Left cardiac atrium (tissue), 4 donors: ENCODE results near the gene THAP11. TPM values are rescaled to one million over a fixed set of nuclear protein-coding genes. Genes with fewer than 3 reads are reported as not detected.

Experiments
- ATAC-seq, 2 donors: fragments of 200-7000 bp; cut with Tn5 transposase; one replicate each; pipeline ENCODE4 v1.9.1; 2020; ENCODE audit warnings: mild to moderate bottlenecking in 2 of 2, moderate library complexity in 2 of 2
- DNase-seq: peaks from one replicate; pipeline ENCODE4 v3.0.0-alpha.2; 2020
- intact Hi-C, 2 donors: fragments of 100-400 bp; cut with DNase I; formaldehyde crosslinking; loops; one replicate each; pipeline versions ENCODE4 v1.14.1 to v1.15.1; 2022 to 2023
- long read RNA-seq: library from polyadenylated mRNA; unstranded; transcript quantifications from one replicate; pipeline ENCODE4 v2.0.0, GENCODE V29; 2021
- total RNA-seq, 2 donors: library from RNA; stranded (reverse); fragmentation: NEBNext Ultra II Directional; extraction: Animal tissue kit (Norgen Biotek cat#: 25700); gene quantifications; one replicate each; pipeline ENCODE4 v1.2.1, GENCODE V29; 2021
- donor health status: DM: no; HTN: yes; CAD: no.
- donor health status: DM: no; HTN: yes; CAD: no; lungs with severe emphysema.
- donor health status: DM: yes; HTN: yes; CAD: no.
- donor health status: Dilated cardiomyopathy.

Gene THAP11
- 10 to 100 TPM; 24.5 to 24.7 TPM for total RNA-seq
- long read RNA-seq, transcript THAP11-201 (1 exons, 2,114 nt): major isoform, 10 of 10 reads
- long read RNA-seq, partial matches to known transcripts: 0 of 10 reads
- long read RNA-seq, other reads (novel, unspliced or antisense): 0 of 10 reads

DNA sequence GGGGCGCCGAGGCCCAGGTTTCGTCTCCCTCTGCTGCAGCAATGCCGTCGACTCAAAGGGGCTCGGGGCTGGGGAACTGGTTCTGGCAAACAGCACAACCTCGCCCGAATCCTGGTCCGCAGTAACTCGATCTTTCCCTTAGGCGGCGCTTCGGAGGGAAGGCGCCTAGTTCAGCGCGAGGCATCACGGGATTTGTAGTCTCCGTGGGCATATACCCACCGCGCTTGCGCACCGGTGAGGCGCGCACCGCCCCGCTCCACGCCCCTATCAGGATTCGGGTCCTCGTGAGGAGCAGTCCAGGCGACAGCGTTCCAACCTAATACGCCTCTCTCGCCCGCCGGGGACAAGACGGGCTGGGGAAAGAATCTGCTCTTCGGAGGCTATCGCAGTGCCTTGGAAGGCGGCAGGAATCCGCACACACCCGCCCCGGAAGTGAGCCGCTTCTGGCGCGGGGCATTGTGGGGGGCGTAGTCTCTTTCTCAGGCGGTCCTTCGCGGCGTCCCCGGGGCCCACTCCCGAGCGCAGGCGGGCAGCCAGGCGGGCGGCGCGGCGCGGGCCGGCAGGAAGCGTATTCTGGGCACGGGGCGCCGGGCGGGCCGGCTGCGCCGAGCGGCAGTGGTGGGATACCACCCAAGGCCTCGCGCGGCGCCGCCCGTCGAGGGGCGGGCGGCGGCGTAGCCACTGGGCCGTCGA, at the start of gene THAP11:
Gene THAP11 (plus strand): TSS at position 505 of the 693 bp plus-strand sequence. CDS start 235 bp downstream, outside the sequence.
- intact Hi-C loops: no loop called here
- peak; percentile 94 for DNase-seq
- peak; percentile 76 to 77 for ATAC-seq

DNA sequence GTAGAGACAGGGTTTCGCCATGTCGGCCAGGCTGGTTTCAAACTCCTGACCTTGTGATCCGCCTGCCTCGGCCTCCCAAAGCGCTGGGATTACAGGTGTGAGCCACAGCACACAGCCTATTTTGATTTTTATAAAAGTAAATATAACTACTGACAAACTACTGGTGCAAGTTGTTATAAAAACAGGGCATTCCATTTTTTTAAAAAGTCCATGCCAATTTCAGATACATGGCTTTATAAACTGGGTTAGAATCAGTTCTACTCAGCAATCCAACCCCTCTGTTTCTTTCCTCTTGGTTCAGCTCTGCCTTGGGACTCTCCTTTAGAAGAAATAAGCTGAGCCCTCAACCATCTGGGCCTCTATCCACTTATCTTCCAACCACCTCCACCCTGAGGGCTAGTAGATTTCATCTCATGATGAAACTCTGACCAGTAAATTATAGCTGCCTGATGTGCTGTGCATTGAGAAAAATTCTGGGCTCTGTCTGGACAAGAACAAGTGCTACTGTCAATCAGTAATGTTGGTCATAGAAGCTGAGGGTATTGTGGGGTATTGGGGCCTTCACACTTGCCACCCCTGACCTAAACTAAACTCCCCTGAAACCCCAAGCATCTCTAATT, 45.9 kb upstream of the THAP11 start:
- ATAC-seq (no peak), DNase-seq (no peak)
- intact Hi-C loops: no loop called here

DNA sequence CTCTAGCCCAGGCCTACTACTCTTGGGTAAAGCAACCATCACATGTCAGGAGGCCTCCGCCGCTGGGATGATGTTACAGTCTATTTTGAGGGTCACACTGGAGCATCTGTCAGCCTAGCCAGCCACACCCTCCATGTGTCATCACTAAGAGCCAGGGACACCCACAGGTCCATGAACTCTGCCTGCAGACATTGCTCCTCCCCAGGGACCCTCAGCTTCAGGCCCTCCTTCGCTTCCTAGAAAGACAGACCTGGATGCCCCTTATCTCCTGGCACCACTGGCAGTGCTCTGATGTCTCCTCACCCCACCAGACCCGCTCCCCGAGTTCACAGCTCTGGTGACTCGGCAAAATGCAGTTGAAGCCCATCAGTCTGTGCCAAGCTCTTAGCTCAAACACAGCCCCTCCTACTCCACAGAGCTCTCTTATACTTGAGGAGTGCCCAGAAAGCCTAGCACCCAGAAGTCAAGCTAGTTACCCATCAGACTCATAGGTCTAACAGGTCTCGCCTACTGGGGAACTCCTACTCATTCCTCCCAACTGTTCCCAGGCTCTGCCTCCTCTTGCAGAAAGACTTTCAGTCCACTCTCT, 41.7 kb upstream of the THAP11 start:
- intact Hi-C loops: no loop called here
- DNase-seq (peak; percentile 52), ATAC-seq (peak; percentile 87 to 91)

DNA sequence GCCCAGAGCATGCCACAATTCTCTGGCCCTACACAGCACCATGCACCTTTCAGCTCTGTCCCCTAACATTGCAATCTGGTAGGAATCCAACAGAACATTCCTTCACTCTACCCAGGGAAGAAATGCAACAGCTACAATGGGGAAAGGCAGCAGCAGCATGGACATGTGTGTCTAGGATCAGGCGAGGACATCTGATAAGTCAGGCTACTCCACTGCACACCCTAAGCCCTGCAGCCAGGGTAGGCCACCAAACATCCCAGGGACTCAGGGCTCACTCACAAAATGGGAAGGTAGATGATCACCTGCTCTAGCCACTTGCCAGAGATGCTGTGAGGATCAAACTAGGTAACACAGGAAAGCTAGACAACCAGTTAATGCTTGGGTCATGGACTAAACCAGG, 40.9 kb upstream of the THAP11 start:
- no peak for DNase-seq
- ATAC-seq: no peak
- intact Hi-C loops: no loop called here

DNA sequence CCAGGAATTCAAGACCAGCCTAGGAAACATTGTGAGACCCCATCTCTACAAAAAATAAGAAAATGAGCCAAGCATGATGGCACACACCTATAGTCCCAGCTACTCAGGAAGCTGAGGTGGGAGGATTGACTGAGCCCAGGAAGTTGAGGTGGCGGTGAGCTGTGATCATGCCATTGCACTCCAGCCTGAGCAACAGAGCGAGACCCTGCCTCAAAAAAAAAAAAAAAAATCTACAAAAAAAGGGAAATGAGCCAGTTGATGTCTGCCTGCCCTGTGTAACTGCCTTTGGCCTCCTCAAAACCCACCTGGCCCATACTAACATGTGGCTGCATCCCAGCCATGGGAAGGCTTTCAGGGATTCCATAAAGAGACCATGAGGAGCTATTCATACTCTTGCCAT, 40.2 kb upstream of the THAP11 start:
- intact Hi-C loops: no loop called here
- no peak for DNase-seq
- ATAC-seq: no peak

DNA sequence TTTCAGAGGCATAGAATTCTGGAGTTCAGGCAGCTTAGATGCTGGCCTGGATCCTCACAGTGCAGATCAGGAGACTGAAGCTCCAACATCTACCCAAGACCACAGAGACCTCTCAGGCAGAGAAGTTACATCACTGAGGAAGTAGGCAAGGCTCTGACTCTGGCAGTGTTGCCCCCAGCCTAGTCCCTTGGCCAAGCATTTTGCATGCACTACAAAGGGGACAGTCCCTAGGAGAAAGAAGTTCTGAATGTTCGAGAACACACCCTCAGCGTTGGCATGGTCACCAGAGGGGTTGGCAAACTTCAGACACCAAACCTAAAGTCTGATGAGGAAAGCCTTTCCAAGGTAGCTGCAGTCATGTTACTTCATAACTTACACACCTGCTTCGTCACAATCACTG, 38.2 kb upstream of the THAP11 start:
- DNase-seq (no peak), ATAC-seq (no peak)
- intact Hi-C loops: no loop called here

DNA sequence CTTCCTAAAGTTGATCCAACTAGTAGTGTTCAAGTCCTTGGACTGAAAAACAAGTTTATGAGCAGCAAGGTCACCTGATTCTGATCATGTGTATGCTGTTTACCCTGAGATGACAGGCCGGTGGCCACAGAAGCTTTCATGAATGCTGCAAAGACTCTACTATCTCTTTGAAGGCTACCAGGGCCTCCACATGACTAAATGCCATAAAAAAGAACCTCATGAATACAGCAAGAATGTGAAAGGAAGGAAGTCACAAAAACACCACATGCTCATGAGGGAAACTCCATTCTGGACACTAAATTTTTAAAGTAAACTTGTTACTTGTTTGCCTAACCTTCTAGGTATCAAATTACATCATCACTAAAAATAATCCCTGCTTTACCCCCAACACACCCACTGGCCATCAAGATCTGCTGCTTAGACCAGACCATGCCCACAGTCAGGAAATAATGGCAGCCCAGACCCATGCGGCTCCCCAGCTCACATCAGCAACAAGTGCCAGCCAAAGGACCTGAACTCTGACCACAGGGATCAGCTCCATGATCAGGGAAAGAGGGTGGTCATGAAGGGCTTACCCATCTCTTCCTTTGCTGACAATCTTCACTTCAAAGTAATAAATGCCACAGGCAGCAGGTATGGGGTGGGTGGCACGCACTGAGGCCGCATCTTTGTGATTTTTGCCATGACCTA, 37.1 kb upstream of the THAP11 start:
- intact Hi-C loops: loop anchor here in 1 of 2 donors (5.0 kb wide), 1 partner anchor 133 kb away; no protein-coding TSS in a partner anchor
- no peak for DNase-seq
- no peak for ATAC-seq

DNA sequence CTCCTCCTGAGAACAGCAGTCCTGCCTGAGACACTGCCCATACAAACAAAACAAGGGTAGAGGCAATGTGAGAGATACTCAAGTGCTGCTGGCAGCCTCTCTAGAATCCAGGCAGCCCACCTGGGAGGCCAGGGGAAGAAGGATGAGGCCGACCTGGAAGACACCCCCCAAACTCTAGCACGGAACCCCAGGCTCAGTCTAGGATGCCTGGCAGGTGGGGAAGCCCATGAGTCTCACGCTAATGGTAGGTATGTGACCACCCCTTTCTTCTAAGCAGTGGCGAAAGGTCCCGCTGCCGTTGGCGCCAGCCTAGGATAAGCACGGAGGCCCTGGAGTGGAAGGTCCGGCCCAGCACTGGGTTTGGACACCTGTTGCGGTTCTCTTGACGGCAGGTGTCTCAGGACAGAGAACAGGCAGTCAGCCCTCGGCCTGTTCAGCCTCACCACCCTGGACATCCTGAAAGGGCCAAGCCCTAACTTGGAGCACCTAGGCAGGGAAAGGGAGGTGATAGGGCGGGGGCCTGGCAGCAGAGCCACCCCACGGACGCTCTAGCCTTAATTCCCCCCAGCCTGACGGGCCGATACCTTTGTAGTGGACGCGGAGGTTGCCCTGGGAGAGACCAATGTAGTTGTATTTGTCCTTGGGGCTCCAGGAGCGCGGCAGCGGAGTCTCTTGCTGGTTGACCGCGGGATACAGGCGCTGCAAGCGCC, 36.2 kb upstream of the THAP11 start:
- intact Hi-C loops: loop anchor here in 1 of 2 donors (5.0 kb wide), 1 partner anchor 134 kb away; no protein-coding TSS in a partner anchor
- ATAC-seq (peak in 1 of 2 donors; percentile 9), DNase-seq (peak; percentile 30)

DNA sequence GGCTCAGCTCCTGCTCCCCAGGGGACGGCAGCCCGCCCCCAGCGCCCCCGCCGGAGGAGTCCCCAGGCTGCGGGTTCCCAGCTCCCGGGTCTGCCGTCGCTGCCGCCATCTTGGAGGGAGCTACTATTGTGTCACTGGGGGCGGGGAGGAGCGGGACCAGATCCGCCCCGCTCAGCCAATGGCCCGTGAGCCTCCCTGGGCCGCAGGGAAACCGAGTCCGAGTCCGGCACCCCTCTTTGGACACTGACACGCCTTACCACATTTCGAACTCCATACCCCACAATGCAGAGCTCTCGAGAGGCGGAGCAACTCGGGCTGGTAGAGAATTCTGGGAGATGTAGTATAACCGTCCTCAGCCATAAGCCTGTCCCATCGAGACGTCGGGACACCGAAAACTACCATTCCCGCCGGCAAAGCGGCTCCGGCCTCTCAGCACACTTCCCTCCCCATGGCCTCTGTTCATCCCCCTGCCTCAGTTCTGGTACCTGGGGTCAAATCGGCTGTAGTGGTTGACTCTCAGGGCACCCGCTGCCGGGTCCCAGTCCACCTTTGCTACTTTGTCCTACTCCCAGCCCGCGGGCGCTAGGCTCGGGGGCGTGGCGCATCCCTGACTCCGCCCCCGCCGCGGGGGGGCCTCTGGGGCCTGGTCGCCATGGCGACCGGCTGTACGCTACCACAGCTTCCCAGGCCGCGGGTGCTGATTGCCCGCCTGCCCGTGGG, 35.5 kb upstream of the THAP11 start, which contains the start of the genes RANBP10 and TSNAXIP1:
Gene RANBP10 (minus strand): TSS at position 133 of the 720 bp plus-strand sequence. CDS start 24 bp downstream, at position 109.
Gene TSNAXIP1 (plus strand): TSS at position 462 of the 720 bp plus-strand sequence. CDS start 261 bp downstream, outside the sequence.
- peak; percentile 98 for DNase-seq
- intact Hi-C loops: loop anchor here in 1 of 2 donors (5.0 kb wide), 1 partner anchor 134 kb away; no protein-coding TSS in a partner anchor
- peak; percentile 98 for ATAC-seq

DNA sequence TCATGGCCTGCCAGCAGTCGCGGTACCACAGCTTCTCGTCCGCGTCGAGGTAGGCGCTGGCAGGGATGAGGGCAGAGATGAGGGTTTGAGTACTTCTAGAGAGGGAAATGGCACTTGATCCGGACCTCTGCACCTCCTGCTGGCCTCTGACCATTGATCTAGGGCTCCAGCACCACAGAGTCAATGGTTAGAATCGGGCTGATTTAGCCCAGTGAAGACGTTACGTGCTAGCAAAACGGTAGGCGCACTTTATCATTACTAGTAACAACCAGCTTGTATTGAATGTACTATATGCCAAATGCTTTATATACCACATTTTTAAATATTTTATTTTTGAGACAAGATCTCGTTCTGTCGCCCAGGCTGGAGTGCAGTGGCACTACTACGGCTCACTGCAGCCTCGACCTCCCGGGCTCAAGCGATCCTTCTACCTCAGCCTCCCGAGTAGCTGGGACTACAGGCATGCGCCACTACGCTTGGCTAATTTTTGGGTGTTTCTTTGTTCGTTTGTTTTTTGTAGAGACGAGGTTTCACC, 34.9 kb upstream of the THAP11 start:
- ATAC-seq (no peak), DNase-seq (no peak)
- intact Hi-C loops: loop anchor here in 1 of 2 donors (5.0 kb wide), 1 partner anchor 135 kb away; no protein-coding TSS in a partner anchor

DNA sequence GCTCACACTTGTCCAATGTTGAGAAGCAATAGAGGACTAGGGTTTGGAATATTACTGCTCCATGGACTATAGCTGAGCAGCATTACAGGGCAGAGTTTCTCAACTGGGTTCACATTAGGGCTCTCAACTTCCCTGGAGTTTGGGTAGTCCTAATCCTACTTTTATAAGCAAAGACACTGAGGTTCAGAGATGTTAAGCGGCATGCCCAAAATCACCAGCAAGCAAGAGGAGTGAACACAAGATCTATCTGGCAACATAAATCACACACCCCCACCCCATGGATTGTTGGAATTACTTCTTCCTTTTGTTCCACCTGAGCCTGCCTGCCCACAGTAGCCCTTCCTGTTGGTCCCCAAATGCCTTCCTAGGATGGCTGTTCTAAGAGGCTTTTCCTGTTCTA, 30.2 kb upstream of the THAP11 start:
- no peak for ATAC-seq
- no peak for DNase-seq
- intact Hi-C loops: loop anchor here in 1 of 2 donors (10.0 kb wide), 2 partner anchors 137 to 233 kb away; no protein-coding TSS in a partner anchor

DNA sequence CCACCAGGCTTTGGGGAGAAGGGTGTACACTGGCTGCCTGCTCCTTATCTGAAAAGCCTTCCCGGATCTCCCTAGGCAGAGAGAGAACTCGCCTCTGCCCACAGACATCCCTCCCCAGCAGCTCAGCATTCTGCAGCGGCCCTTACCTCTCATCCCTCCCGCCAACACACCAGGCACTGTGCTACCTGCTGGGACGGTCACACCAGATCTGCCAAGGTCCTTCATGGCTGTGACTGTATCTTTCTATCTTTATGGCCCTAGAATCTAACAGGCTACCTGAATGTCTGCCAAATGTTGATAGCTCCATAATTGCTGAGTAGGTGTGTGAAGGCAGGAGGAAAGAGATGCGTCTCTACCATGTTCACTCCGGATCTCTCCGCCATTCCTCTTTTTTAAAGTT, 27.6 kb upstream of the THAP11 start:
- ATAC-seq: no peak
- DNase-seq: no peak
- intact Hi-C loops: loop anchor here (2.0 to 10.0 kb wide), 4 partner anchors 114 to 230 kb away; no protein-coding TSS in a partner anchor

DNA sequence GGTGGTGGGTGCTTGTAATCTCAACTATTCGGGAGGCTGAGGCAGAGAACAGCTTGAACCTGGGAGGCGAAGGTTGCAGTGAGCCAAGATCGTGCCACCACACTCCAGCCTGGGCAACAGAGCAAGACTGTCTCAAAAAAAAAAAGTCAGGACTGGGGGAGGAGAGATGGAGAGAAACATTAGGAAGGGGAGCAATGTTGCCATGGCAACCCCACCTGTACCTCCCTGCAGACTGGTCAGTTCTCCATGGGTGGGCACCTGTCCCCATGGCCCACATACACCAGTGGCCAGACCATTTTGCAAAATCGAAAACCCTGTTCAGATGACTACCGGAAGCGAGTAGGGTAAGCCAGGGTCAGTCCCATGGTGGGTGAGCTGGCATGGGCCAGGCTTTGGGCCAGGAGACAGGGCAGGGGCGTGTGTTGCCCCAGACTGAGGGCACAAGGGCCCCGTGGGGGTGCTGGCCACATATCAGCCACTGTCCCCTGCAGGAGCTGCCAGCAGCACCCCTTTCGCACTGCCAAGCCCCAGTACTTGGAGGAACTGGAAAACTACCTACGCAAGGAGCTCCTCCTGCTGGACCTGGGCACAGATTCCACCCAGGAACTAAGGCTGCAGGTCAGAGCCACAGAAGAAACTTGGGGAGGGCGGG, 21.4 kb upstream of the THAP11 start:
- intact Hi-C loops: no loop called here
- ATAC-seq: no peak
- DNase-seq: no peak

DNA sequence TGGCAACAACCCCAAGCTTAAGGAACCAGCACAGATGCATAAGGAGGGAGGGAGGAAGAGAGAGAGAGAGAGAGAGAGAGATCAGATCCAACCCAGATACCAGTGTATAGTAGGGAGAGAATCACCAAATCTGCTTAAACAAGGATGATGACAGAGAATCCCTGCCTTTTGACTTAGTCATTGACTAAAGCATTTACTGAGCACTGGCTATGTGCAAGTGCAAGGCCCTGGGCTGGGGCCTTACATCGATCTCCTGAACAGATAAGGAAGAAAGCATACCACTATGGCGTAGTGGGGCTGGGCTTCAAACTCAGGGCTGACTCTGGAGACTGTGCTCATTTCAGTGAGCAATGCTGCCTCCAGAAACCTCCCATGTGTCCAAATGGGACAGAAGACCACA, 19.6 kb upstream of the THAP11 start:
- DNase-seq (no peak), ATAC-seq (no peak)
- intact Hi-C loops: no loop called here

DNA sequence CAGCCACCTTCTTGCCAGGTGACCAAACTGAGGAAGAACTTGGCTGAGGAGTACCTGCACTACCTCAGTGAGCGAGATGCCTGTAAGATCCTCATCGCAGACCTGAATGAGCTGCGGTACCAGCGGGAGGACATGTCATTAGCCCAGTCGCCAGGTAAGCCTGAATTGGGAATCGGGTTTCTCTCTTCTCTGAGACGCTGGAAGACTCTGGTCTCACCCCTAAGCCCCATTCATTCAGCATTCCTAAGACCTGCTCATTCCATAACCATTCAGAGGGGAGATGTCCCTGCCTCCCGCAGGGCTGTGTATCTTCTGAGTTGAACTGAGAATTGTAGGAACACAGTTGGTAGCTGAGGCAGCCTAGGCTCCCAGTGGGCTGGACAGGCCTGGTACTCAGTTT, 17.0 kb upstream of the THAP11 start:
- intact Hi-C loops: no loop called here
- ATAC-seq: no peak
- no peak for DNase-seq

DNA sequence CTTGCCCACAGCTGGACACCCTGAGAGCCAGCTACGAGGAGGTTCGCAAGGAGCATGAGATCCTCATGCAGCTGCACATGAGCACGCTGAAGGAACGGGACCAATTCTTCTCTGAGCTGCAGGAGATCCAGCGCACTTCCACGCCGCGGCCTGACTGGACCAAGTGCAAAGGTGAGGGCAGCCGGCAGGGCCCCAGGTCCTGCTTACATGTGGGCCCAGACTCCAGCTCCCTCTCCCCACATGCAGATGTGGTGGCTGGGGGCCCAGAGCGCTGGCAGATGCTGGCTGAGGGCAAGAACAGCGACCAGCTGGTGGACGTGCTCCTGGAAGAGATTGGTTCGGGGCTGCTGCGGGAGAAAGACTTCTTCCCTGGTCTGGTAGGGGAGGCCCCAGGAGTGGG, 16.2 kb upstream of the THAP11 start:
- intact Hi-C loops: no loop called here
- no peak for ATAC-seq
- DNase-seq: no peak

DNA sequence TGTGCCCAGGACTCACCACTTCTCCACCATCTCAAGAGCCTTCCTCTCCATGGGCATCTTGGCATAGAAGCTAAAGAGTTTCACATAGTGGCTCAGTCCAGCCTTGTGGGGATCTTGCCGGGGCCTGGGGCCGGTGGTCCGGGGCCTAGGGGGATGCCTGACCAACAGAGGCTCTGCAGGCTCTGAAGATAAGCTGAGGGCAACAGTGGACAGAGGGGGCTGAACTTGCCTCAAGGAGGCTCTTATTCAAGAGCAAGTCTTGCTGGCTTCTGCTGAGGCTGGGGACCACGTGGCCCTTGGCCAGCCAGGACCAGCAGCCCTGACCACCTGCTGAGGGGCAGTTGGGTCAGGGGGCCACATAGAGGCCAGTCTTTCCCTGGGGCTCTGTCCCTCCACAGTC, 13.5 kb upstream of the THAP11 start:
- intact Hi-C loops: no loop called here
- no peak for ATAC-seq
- no peak for DNase-seq
